ENCODE measurements around the gene TCEANC.
"Not testable (repeated sequence)": the region's sequence is repeated elsewhere in the genome, so short reads cannot be mapped to it uniquely, and the experiment has no call there.

The TCEANC gene, protein sequence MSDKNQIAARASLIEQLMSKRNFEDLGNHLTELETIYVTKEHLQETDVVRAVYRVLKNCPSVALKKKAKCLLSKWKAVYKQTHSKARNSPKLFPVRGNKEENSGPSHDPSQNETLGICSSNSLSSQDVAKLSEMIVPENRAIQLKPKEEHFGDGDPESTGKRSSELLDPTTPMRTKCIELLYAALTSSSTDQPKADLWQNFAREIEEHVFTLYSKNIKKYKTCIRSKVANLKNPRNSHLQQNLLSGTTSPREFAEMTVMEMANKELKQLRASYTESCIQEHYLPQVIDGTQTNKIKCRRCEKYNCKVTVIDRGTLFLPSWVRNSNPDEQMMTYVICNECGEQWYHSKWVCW

DNA sequence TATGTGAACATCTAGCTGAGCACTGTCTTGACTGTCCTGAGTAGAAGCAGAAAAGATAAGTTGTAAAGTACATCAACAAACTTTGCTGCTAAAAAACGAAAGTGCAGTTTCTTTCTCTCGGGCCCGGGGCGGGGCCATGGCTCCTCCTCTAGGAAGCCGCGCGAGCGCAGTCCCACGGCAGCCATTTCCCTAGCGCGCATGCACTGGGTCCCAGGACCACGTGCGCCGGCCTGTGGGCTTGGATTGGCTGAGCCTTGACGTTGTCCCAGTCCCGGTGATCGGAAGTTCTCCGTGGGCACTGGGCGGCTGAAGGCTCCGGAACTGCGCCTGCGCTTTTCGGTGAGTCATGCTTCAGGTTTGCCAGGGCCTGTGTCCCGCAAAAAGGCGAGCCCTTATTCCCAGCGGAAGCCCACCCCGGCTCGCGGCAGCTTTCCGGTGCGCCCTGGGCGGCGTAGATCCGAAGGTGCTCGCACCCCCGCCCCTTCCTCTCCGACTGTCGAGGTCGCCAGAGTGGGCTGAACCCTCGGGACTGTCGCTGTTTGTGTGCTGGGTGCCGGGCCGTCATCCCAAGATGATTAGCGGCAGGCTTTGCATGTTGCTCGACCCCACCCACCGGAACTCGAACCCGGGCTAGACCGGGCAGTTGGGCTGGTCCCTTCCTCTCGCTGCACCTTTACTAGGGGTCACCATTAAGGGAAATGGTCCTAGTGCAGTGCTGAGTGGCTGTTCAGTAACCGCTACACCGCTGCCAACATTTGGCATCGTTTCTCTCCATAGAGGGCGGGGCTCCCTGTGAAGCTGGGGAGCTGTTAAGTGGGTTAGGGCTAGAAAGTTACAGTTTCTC, at the start of gene TCEANC:
Gene TCEANC, plus strand, starts transcription at position 292 of the 844 bp plus-strand sequence. CDS start 9,368 bp downstream, outside the sequence.
- DNase-seq, result peak; percentile 87

DNA sequence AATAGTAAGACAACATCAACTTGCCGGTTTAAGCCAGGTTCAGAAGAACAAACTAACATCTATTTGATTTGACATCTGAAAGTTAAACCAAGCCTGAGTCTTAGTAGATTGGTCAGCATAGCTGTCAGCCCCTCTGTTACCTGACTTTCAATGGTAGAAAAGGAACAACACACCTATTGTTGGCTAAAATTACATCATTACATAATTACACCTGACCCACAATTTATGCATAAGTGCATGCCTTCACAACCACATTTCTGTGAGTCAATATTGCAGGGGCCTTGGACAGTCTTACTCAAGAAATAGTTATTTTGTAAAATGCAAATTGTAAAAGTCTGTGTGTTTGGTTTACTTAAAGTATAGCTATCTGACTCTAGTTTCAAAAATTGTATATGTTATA, 47.3 kb upstream of the TCEANC start:
- no peak for DNase-seq

DNA sequence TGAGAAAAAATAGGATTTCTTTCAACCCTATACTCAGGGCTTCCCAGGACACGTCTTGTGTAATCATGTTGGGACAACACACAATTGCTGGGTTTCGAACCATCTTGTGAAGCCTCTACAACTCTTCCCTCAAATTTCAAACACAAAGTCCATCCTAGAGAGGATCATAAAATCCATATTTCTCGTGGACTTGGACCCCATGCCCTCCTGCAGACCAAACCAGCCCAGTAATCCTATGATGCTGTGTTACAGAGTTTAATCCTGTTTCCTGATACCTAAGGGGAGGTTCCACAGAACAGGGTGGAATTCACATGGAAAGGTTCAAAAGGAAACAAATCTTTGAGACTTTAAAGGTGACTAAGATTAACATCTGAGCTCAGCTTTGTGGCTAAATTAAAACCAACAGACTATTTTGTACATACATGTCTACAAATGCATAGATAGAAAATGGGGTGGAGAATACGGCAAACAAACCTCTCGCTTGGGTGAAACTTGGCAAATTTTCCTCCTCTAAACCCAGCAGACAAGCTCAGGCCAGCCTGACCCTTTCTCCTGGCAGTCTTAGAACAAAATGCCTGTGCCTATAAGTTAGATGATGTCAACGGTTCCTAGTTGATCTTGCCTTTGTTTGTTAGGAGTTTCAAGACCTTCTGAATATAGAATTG, 45.5 kb upstream of the TCEANC start:
- DNase-seq, result no peak

DNA sequence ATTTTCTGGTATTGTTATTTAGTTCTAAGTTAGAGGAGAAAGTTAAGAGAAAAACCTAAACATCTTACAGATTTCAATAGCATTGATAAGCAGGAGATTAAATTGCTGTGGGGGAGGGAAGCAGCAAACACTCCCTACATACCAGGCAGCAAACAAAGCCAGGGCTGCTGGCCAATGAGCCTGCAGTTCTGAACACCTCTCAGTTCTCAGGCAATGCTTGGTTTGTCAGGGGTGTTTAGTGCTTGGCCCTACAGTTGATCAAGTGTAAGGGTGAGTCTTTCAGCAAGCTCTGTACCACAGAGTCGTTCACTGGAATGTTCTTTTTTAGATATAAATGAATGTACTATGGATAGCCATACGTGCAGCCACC, 45.0 kb upstream of the TCEANC start:
- no peak for DNase-seq

DNA sequence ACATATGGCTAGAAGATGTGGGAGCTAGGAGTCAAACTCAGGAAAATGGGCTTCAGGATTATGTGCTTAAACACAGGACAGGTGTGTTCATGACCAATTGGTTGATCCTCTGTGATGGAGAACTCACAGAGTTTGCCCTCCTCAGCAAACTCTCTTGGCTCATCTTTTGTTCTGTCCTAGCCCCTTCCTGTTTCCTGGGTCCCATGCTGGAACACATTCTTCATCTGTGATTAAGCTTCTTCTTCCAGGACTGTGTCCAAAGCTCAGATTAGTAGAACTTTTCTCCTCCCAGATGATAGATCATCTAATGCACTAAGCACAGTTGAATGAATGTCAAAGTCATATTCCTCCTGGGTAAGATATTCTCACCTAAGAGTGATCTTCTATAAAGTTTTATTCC, 38.8 kb upstream of the TCEANC start:
- no peak for DNase-seq

DNA sequence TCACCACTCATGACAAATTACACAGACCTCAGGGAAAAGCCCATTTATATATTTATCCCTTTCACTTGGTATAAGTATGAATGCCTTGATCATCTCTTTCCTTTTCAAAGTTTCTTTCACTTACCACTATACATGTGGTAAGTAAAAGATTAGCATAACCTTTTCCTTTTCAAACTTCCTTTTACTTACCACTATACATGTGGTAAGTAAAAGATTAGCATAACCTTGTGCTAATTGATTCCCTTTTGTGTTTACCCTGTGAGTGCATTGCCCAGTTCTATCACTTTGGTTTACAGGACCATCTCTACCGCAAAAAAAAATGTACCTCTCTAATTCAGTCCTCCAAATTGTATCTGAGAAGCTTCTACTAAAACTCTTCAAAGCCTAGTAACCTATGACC, 32.7 kb upstream of the TCEANC start:
- no peak for DNase-seq

DNA sequence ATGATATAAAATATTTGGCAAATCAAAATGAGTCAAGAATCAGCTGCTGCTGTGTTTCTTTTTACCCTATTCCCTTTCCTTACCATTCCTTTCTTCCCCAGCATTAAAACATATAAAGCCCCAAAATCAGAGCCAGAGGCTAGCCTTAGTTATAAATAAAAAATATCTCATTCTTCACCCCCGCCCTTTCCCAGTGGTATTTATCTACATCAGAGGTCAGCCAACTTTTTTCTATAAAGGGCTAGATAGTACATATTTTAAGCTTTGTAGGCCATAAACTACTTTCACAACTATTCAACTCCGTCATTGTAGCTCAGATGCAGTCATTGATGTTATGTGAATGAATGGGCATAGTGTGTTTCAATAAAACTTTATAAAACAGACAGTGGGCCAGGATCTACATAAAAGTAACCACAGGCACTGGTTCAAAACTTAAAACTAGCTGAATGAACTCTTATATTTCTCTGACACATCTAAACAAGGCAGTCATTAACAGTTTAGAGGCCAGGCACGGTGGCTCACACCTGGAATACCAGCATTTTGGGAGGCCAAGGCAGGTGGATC, 30.5 kb upstream of the TCEANC start:
- no peak for DNase-seq

DNA sequence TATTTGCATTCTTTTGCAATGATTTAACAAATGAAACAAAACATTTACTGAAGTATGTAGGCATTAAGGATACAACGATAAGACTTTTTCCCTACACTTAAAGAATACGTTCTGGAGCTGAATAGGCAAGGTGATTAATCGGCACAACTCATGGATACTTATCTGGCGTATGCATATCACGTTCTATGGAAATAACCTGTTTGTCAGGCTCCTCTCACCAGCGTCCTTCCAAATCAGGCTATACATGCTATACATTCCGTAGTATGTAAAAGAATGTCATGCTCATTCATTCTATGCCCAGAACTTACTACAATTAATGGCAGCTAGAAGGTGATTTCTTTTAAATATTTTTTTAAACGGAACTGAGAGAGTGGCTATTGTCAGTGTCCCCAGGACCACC, 25.6 kb upstream of the TCEANC start:
- DNase-seq, result no peak

DNA sequence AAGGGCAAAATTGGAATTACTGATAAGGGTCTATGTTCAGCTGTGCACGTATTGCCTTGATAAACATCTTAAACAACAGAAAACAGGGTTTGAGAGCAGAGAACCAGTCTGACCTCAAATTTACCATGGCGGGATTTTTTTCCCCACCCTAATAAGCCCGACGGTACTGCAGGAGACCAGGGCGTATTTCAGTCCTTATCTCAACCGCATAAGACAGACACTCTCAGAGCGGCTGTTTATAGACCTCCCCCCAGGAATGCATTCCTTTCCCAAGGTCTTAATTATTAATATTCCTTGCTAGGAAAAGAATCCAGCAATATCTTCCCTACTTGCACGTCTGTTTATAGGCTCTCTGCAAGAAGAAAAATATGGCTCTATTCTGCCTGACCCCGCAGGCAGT, 15.7 kb upstream of the TCEANC start:
- not testable (repeated sequence) for DNase-seq

DNA sequence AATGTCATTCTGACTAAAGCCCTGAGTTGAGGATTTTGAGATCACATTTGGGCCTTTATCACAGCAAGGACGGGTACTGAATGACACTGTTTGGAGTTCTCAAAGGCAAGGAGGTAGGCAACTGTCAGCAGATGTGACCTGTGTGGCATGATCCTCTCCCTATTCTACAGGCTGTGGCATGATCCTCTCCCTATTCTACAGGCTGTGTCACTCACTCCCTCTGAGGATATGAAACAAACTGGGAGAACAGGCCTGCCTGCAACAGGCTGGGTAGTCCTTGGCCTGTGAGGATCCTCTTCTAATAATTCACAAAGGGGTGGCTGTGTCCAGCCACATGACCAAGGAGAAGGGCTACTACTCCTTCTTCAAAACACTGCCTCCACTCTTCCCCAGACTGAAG, 14.9 kb upstream of the TCEANC start:
- DNase-seq, result no peak

DNA sequence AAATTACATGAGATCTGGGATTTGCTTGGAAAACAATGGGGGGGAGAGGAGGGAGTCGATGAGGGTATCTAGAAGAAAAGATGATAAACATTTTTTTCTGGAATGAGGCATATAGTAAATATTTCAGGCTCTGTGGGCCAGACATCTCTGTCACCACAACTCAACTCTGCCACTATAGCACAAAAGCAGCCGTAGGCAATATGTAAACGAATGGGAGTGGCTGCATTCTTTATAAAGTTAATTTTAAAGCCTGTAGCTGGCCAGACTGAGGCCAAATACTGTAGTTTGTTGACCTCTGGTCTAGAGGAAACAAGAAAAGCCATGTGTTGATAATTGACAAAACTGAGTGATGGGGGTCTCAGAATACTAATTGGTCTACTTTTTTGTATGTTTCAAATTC, 14.1 kb upstream of the TCEANC start:
- DNase-seq, result no peak

DNA sequence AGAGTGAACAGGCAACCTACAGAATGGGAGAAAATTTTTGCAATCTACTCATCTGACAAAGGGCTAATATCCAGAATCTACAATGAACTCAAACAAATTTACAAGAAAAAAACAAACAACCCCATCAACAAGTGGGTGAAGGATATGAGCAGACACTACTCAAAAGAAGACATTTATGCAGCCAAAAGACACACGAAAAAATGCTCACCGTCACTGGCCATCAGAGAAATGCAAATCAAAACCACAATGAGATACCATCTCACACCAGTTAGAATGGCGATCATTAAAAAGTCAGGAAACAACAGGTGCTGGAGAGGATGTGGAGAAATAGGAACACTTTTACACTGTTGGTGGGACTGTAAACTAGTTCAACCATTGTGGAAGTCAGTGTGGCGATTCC, 11.3 kb upstream of the TCEANC start:
- DNase-seq, result not testable (repeated sequence)

DNA sequence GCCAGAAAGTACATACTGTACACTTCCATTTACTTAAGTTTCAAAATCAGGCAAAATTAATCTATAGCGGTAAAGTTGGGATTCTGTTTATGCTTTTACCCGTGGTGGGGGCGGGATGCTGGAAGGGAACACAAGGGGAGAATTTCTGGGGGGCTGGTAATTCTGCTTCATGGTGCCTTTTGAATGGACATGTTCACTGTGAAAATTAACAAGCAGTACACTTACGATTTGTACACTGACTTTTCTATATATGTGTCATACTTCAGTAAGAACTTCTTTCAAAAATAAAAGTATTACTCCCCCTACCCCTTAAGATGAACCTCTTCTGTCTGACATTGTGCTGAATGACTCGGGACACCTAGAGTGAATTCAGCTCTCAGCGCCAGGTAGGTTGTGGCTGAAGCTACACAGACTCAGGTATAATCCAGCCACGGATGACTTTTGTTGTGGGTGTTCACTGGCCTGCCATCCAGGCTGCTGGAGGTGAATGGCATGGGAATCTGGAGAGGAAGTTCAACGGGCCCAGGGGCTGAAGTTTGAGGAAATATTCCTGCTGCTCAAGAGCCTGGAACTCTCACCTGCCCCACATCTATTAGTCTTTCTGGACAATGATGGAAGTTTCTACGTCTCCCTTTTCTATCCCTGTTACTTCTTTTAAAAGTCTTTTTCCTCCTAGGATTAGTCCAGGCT, 7.3 kb upstream of the TCEANC start:
- no peak for DNase-seq

DNA sequence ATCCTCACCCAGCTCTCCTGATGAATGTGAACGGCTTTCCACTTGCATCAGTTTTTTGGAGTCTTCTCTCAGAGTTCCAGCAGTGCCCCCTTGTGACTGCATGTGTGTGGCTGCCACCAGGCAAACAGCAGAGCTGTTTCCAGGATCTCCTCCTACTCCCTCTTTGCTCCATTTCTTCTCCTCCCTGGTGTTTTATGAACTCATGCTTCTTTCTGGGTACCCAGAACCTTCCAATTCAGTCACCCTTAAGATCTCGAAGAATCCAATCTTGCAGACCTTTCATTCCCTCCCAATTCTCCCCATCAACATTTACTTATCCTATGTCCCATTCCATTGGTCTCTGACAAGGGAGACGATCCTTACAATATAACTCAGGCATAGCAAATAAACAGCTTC, 6.8 kb upstream of the TCEANC start:
- no peak for DNase-seq

DNA sequence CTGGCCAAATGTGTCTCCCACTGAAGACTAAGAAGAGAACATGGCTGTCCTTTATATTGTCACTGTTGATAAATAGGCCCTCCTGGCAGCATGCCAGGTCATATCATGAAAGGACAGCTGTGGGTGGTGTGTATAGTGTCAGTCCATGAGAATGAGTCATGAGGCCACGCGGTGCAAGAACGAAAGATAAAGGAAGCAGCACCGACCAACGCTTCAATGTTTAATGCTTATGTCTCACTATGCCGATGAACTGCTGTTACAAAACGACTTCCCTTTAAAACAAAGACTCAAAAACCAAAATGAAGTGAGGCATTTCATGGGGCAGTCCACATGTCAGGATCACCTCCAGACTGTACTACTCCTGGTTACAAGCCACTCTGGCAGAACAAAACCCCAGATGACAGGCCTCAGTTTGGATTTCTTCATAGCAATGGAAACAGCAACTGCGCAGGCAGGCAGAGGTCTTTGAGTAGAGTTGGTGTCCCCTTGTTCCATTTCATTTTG, 5.2 kb upstream of the TCEANC start:
- no peak for DNase-seq

DNA sequence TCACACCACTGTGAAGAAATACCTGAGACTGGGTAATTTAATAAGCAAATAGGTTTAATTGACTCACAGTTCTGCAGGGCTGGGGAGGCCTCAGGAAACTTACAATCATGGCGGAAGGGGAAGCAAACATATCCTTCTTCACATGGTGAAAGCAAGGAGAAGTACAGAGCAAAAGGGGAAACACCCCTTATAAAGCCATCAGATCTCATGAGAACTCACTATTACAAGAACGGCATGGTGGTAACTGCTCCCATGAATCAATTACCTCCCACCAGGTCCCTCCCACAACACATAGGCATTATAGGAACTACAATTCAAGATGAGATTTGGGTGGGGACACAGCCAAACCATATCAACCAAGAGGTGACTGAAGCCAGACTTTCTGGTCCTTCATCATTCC, 4.6 kb upstream of the TCEANC start:
- not testable (repeated sequence) for DNase-seq

DNA sequence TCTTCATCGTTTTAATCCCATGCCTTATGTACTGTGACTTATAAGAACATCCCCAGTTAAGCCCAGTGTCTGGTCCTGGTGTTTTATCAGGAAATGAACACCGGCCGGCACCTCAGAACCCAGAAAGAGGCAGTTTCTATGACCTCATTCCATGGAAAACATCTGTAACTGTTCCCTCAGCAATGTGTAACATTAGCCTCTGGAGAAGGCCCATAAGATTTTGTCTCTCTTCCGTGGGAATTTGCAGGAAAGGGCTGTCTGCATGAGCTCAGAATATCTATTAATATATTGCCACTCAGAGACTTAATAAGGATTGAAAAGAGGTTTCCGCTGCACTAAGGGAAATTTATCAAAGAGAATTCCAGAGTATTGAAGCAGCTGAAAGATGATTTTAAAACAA, 3.1 kb upstream of the TCEANC start:
- DNase-seq, result no peak

DNA sequence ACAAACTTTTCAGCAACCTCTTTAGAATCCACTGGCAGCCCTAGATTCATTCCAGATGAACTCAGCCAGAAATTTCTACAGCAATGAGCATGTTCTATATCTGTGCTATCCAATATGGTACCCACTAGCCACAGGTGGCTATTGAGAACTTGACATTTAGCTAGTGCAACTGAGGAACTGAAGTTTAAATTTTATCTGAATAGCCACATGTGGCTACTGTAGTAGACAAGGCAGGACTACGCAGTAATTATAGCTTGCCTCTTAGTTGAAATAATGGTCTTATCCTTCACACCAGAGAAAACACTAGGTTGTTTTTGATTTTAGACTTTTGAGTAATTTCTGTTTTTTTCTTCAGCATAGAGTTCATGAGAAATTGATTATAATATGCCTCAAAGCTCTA, 2.6 kb upstream of the TCEANC start:
- DNase-seq, result no peak

DNA sequence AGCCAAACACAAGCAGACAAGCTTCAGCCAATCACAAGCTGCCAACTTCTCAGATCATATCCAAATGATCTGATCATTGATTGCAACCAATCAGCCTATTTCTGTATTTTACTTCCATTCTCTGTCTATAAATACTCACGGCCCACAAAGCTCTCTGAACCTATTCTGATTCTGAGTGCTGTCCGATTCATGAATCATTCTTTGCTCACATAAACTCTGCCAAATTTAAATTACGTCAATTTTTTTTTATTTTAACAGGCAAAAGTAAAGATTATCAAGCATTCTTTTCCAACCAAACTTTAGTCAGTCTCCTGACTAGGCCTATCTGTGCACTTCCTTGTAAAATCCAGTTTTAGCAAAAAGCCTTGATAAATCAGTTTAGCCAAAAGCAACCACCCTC, 1.8 kb upstream of the TCEANC start:
- no peak for DNase-seq

DNA sequence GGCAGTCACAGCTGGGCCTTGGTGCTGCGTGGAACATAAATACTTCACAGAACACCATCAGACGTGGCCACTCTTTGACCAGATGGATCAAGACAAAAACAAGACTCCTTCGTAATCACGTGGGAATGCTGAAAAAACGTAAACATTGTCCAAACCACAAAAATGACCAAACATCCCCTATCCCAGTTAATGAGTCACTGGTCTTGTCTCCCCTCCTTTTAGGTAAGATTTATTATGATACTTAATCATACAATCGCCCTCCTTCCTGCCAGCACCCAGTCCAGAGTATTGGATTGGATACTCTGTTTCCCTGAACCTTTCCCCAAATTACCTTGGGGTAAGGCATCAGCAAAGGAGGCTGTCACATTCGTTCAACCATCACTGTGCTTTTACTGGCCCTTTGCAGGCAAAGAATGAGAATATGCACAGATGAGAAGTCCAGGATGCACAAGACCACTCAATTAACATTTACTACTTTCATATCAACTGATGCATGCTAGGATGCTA, 601 bp upstream of the TCEANC start:
- DNase-seq, result no peak

DNA sequence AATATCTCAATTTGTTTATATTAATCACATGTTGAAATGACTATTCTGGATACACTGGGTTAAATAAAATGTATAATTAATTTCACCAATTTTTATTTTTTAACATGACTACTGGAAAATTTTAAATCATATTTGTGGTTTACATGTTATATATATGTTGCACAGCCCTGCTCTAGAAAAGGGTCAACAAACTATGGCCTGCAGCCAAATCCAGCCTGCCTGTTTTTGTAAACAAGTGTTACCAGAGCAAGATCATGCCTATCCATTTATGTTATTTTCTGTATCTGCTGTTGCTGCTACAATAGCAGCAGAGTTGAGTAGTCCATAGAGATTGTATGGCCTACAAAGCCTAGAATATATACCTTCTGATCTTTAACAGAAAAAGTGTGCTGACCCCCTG, 1.2 kb downstream of the TCEANC start:
- no peak for DNase-seq

DNA sequence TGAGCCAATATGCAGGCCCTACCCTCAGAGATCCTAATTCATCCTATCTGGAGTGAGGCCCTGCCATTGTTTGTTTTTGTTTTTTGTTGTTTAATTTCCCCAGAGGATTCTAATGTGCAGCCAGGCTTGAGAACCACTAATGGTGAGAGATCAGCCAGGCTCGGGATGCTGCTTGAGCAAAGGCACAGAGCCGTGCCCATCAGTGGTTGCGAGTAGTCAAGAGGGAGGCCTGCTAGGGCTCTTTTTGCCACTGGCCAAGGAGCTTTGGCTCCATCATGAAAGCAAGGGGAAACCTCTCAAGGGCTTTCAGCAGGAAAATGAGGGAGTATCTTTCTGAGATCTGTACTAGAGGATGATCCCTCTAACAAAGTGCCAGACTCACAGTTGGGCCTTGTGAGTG, 2.7 kb downstream of the TCEANC start:
- DNase-seq, result no peak
